ENCODE measurements around the gene HBG2.
"Not testable (repeated sequence)": the region's sequence is repeated elsewhere in the genome, so short reads cannot be mapped to it uniquely, and the experiment has no call there.

HBG2 gene

GRCh38 chr11:5250543-5251204 is 3.9 kb downstream of the HBG2 start:
- no peak for DNase-seq

GRCh38 chr11:5249807-5250396 is 4.7 kb downstream of the HBG2 start, which contains the start of gene HBG1:
TSS of gene HBG1 (minus strand) at chr11:5249857. CDS start at chr11:5249804, 53 bp downstream.
- DNase-seq, result not testable (repeated sequence)

- not testable (repeated sequence) for DNase-seq
These were observed 6.1 kb downstream of the HBG2 start for GRCh38 chr11:5248498-5248897.

DNA sequence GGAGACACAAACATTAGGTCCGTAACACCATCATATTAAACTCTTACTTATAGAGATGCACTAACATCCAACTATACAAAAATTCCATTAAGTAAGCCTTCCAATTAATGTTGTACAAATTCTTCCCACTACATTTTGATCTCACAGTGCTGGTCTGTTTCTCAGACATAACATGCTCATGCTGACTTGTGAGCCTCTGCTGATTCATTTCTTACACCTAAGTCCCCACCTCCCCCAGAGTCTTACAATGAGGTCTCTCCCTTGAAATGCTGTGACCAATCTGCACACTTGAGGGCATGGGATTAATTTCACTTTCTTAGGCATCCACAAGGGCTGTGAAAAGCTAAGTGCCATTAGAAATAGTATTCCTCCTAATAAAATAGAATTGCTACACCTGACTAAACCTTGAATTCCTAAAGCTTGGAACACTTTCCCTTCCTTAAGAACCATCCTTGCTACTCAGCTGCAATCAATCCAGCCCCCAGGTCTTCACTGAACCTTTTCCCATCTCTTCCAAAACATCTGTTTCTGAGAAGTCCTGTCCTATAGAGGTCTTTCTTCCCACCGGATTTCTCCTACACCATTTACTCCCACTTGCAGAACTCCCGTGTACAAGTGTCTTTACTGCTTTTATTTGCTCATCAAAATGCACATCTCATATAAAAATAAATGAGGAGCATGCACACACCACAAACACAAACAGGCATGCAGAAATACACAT is 6.9 kb downstream of the HBG2 start:
- no peak for DNase-seq

DNA sequence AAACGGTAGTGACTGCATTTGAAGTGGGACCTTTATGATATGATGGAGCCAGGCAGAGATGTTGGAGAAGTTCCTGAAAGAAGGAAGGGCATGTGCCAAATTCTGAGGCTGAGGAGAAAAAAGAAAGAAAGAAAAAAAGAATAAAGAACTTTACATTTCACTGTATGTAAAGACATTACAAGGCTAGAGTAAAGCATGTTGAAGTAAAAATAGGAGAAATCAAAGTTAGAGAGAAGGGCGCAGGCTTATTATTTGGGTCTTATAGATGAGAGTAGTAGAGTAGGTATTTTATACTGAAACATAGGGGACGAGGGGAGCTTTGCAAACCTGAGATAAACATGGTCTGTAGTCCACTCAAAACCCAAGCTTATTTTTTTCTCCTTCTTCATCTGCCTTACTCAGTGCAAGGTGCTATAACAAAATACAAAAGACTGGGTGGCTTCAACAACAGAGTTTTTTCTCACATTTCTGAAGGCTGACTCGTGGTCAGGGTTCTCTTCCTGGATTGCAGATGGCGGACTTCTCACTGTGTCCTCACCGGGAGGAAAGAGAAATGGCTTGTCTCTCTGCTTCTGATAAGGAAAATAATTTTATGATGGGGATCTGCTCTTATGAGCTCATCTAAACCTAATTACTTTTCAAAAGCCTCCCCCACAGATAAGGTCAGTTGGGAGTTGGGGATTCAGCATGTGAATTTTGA is 7.7 kb downstream of the HBG2 start:
- no peak for DNase-seq

DNA sequence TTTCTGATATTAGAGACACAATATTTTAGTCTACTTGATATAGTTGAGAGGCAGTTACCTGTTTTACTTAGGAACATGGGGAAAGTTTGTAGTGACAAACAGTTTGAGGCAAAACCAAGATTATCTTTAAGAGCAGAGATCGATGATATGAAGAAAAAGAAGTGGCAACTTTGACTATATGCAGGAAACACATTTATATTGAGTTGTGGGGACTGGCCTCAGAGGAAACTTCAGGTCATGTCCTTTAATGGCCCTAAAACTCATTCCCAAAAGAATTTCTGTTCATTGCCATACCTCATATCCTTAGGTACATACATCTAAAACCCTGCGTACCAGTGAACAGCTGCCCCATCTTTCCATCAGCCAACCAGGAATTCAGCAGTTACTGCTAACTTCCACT is 9.4 kb downstream of the HBG2 start:
- no peak for DNase-seq

DNA sequence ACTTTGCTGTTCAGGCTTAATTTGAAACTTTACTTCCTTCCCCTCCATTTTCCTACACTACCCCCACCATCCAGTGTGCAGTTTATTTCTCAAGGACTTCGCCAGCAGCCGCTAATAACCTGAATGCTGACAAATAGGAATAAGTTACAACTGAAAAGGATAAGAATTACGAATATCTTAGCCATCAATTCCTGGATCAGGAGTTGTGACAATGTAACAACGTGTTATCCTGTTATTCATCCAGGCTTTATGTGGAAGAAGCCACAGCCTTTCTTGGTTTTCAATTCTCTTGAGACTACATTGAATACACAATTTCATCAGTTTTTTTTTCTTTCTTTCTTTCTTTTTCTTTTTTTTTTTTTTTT is 10.8 kb downstream of the HBG2 start:
- DNase-seq, result no peak

- no peak for DNase-seq
These were observed 11.4 kb downstream of the HBG2 start for GRCh38 chr11:5242933-5243815.

GRCh38 chr11:5242208-5242607 is 12.4 kb downstream of the HBG2 start:
- DNase-seq, result no peak

- no peak for DNase-seq
These were observed 13.1 kb downstream of the HBG2 start for GRCh38 chr11:5241458-5241857.

DNA sequence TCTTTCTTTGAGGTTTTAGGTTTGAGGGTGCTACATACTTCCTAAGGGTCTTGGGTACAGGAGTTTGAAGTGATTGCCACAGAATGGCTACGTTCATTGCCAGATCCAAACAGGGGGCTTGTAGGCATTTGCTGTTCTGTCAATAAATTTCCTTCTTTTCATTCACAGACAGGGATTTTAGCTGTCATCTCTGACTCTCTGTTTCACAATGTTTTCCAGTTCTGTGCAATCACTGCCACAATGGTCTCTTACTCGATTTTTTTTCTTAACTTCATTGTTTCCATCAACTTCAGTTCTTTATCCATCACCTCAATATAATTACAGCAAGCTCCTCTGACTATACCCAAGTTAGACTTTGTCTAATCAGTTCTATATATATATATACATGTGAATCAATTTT is 14.1 kb downstream of the HBG2 start:
- no peak for DNase-seq

- DNase-seq, result no peak
These were observed 14.5 kb downstream of the HBG2 start for GRCh38 chr11:5240056-5240455.

- no peak for DNase-seq
These were observed 15.5 kb downstream of the HBG2 start for GRCh38 chr11:5239046-5239445.

- no peak for DNase-seq
These were observed 16.1 kb downstream of the HBG2 start for GRCh38 chr11:5238486-5238885.

GRCh38 chr11:5237420-5237819 is 17.2 kb downstream of the HBG2 start:
- no peak for DNase-seq

DNA sequence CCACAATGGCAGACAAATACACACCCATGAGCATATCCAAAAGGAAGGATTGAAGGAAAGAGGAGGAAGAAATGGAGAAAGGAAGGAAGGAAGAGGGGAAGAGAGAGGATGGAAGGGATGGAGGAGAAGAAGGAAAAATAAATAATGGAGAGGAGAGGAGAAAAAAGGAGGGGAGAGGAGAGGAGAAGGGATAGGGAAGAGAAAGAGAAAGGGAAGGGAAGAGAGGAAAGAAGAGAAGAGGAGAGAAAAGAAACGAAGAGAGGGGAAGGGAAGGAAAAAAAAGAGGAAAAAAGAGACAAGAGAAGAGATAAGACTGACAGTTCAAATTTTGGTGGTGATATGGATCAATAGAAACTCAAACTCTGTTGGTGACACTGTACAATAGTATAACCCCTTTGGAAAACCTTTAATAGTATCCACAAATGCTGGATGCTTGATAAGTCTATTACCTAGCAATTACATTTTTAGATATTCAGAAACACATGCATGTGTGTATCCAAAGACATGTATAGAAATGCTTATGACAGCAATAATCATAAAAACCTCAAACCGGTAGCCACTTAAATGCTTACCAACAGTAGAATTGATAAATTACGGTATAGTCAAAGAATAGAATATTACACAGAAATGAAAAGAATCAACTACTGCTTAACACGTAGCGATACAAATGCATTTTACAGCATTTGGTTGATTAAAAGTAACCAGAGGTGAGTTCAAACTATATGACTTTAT is 19.1 kb downstream of the HBG2 start:
- DNase-seq, result no peak

DNA sequence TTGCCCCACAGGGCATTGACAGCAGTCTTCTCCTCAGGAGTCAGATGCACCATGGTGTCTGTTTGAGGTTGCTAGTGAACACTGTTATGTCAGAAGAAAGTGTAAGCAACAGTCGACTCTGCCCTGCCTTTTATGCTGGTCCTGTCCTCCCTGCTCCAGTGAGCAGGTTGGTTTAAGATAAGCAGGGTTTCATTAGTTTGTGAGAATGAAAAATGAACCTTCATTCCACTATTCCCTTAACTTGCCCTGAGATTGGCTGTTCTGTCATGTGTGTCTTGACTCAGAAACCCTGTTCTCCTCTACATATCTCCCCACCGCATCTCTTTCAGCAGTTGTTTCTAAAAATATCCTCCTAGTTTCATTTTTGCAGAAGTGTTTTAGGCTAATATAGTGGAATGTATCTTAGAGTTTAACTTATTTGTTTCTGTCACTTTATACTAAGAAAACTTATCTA is 20.2 kb downstream of the HBG2 start, which contains the start of gene HBD:
Gene HBD (minus strand): TSS at position 103 of the 454 bp plus-strand sequence. CDS start 50 bp downstream, at position 53.
- no peak for DNase-seq

- DNase-seq, result no peak
These were observed 21.3 kb downstream of the HBG2 start for GRCh38 chr11:5233307-5233706.

GRCh38 chr11:5232821-5233220 is 21.8 kb downstream of the HBG2 start:
- DNase-seq, result no peak

GRCh38 chr11:5232176-5232575 is 22.4 kb downstream of the HBG2 start:
- DNase-seq, result no peak
